H1 (cell line): ENCODE results near the gene ZNF525. TPM values are rescaled to one million over a fixed set of nuclear protein-coding genes. Genes with fewer than 3 reads are reported as not detected.

Experiments used
- BACH1 ChIP-seq: IDR thresholded peaks from 2 replicates; pipeline ENCODE4 v1.6.1; 2012; ENCODE audit warnings: low read length, improper control_type of control experiment
- KDM4A ChIP-seq: IDR thresholded peaks from one replicate; pipeline ENCODE4 v1.7.1; 2012; ENCODE audit warnings: low read depth, mild to moderate bottlenecking, moderate library complexity, low read length, inconsistent platforms; ENCODE audit not compliant: severe bottlenecking
- PHF8 ChIP-seq: fragments of 200-600 bp; sonication (generic); conservative IDR thresholded peaks from 2 replicates; pipeline ENCODE4 v1.7.1; 2012; ENCODE audit warnings: low read depth, mild to moderate bottlenecking, inconsistent platforms, low read length, moderate library complexity
- RAD21 ChIP-seq, 2 experiments: IDR thresholded peaks in 1 of 2; conservative IDR thresholded peaks in 1 of 2; 2 replicates each; pipeline ENCODE4 v1.6.1; 2011; ENCODE audit warnings: low read depth in 2 of 2, low read length in 2 of 2, improper control_type of control experiment in 1 of 2, inconsistent platforms in 1 of 2, mild to moderate bottlenecking in 1 of 2, moderate library complexity in 1 of 2
- SIN3A ChIP-seq, 2 experiments: IDR thresholded peaks in 1 of 2; conservative IDR thresholded peaks in 1 of 2; 2 replicates each; pipeline ENCODE4 v1.6.1; 2011 to 2012; ENCODE audit warnings: low read length in 2 of 2, improper control_type of control experiment in 1 of 2, low read depth in 1 of 2, mild to moderate bottlenecking in 1 of 2
- SIRT6 ChIP-seq: IDR thresholded peaks from one replicate; pipeline ENCODE4 v1.7.1; 2012; ENCODE audit warnings: low read length, inconsistent platforms
- polyA plus RNA-seq, 7 experiments: library from polyadenylated mRNA; depleted of rRNA in 3 of 7; stranded (reverse) in 5 of 7; unstranded in 2 of 7; fragments of >200 nt in 5 of 7; fragments of 200-250 nt in 2 of 7; gene quantifications; 1 replicate in 5 of 7; 2 replicates in 1 of 7; 4 replicates in 1 of 7; pipeline versions ENCODE4 v1.2.1 to v1.2.3, GENCODE V29; 2011 to 2013; ENCODE audit warnings: missing spikeins in 2 of 7, mixed read lengths in 2 of 7
- total RNA-seq: library from RNA; stranded (reverse); fragmentation: NEBNext Ultra II Directional; extraction: Animal tissue kit (Norgen Biotek cat#: 25700); gene quantifications from 2 replicates; pipeline ENCODE4 v1.2.1, GENCODE V29; 2021
- TF ChIP-seq, protein P1 (sequence below): fragments of 300-600 bp; sonication (generic); IDR thresholded peaks from 2 replicates; pipeline ENCODE4 v1.7.1; 2012; ENCODE audit warnings: low read length, moderate library complexity, mild to moderate bottlenecking, inconsistent platforms; ENCODE audit not compliant: insufficient replicate concordance
- TF ChIP-seq, protein P2 (sequence below): IDR thresholded peaks from 2 replicates; pipeline ENCODE4 v1.6.1; 2012; ENCODE audit warnings: inconsistent platforms

ZNF525 gene
- total and polyA plus RNA-seq, 2 of the 8 experiments (the other 6 are each of a cell fraction or from before 2014, with no cell fraction given): 8.2 to 63.4 TPM

DNA sequence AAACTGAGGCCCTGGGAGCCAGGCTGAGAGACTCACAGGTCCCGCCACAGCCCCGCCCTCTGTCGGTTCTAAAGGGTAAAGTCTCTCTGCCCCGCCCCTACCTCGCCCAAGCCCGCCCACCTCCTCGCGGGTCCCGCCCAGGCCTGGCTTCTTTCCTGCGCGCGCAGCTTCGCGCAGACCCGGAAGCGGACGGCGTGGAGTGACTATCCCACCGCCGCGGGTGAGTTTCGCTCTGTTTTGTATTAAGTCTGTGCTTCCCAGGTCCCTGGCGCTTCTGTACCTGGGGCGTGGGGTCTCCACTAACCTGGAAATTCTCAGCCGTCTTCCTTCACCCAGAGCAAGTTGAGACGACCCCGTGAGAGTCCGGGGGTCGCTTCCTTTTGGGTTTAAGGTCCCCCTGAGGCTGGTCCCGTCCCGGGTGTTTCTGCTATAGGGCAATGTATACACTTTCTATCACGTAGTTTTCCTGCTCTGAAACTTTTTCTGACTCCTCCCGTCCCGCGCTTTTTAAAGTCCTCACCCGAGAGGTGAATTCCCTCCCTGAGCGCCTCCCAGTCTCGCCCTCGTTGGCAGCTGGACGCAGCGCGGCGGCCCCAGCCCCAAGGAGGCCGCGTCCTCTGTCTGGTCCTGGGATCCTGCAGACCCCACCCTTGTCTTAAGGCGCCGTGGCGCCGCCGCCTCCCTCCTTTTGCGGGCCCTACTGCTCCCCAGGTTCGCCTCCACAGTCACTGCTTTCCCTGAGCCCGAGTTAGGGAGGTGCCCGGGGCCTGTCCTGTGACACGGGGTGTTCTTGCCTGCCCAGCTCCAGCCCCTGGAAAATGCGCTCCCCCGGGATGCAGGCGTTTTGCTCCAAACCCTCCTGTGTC is 29.7 kb downstream of the ZNF525 start, which contains the start of gene ZNF765 (continued):
- TF ChIP-seq BACH1 (peak; percentile 20; the same call in 1 of the 2 replicates), SIRT6 (no peak), KDM4A (peak; percentile 68), RAD21 (IDR thresholded peaks at IDR 0.05 in 1 of 2, conservative IDR thresholded peaks at IDR 0.05 in 1 of 2; ENCODE audit: low read depth in 2 of 2, low read length in 2 of 2) (peak; percentile 28; a peak in 3 of 4 replicates), SIN3A (conservative IDR thresholded peaks at IDR 0.05 in 1 of 2, IDR thresholded peaks at IDR 0.05 in 1 of 2; ENCODE audit: low read depth in 1 of 2, low read length in 2 of 2) (peak in 1 of 2 experiments; percentile 72; a peak in 2 of 4 replicates), PHF8 (peak; percentile 73)
- TF ChIP-seq, protein P1, sequence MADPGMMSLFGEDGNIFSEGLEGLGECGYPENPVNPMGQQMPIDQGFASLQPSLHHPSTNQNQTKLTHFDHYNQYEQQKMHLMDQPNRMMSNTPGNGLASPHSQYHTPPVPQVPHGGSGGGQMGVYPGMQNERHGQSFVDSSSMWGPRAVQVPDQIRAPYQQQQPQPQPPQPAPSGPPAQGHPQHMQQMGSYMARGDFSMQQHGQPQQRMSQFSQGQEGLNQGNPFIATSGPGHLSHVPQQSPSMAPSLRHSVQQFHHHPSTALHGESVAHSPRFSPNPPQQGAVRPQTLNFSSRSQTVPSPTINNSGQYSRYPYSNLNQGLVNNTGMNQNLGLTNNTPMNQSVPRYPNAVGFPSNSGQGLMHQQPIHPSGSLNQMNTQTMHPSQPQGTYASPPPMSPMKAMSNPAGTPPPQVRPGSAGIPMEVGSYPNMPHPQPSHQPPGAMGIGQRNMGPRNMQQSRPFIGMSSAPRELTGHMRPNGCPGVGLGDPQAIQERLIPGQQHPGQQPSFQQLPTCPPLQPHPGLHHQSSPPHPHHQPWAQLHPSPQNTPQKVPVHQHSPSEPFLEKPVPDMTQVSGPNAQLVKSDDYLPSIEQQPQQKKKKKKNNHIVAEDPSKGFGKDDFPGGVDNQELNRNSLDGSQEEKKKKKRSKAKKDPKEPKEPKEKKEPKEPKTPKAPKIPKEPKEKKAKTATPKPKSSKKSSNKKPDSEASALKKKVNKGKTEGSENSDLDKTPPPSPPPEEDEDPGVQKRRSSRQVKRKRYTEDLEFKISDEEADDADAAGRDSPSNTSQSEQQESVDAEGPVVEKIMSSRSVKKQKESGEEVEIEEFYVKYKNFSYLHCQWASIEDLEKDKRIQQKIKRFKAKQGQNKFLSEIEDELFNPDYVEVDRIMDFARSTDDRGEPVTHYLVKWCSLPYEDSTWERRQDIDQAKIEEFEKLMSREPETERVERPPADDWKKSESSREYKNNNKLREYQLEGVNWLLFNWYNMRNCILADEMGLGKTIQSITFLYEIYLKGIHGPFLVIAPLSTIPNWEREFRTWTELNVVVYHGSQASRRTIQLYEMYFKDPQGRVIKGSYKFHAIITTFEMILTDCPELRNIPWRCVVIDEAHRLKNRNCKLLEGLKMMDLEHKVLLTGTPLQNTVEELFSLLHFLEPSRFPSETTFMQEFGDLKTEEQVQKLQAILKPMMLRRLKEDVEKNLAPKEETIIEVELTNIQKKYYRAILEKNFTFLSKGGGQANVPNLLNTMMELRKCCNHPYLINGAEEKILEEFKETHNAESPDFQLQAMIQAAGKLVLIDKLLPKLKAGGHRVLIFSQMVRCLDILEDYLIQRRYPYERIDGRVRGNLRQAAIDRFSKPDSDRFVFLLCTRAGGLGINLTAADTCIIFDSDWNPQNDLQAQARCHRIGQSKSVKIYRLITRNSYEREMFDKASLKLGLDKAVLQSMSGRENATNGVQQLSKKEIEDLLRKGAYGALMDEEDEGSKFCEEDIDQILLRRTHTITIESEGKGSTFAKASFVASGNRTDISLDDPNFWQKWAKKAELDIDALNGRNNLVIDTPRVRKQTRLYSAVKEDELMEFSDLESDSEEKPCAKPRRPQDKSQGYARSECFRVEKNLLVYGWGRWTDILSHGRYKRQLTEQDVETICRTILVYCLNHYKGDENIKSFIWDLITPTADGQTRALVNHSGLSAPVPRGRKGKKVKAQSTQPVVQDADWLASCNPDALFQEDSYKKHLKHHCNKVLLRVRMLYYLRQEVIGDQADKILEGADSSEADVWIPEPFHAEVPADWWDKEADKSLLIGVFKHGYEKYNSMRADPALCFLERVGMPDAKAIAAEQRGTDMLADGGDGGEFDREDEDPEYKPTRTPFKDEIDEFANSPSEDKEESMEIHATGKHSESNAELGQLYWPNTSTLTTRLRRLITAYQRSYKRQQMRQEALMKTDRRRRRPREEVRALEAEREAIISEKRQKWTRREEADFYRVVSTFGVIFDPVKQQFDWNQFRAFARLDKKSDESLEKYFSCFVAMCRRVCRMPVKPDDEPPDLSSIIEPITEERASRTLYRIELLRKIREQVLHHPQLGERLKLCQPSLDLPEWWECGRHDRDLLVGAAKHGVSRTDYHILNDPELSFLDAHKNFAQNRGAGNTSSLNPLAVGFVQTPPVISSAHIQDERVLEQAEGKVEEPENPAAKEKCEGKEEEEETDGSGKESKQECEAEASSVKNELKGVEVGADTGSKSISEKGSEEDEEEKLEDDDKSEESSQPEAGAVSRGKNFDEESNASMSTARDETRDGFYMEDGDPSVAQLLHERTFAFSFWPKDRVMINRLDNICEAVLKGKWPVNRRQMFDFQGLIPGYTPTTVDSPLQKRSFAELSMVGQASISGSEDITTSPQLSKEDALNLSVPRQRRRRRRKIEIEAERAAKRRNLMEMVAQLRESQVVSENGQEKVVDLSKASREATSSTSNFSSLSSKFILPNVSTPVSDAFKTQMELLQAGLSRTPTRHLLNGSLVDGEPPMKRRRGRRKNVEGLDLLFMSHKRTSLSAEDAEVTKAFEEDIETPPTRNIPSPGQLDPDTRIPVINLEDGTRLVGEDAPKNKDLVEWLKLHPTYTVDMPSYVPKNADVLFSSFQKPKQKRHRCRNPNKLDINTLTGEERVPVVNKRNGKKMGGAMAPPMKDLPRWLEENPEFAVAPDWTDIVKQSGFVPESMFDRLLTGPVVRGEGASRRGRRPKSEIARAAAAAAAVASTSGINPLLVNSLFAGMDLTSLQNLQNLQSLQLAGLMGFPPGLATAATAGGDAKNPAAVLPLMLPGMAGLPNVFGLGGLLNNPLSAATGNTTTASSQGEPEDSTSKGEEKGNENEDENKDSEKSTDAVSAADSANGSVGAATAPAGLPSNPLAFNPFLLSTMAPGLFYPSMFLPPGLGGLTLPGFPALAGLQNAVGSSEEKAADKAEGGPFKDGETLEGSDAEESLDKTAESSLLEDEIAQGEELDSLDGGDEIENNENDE: no peak
- TF ChIP-seq, protein P2, sequence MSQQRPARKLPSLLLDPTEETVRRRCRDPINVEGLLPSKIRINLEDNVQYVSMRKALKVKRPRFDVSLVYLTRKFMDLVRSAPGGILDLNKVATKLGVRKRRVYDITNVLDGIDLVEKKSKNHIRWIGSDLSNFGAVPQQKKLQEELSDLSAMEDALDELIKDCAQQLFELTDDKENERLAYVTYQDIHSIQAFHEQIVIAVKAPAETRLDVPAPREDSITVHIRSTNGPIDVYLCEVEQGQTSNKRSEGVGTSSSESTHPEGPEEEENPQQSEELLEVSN: no peak
